Loucy (cell line): Measurements from ENCODE around the gene ATPAF2.

Source experiments
- EZH2phosphoT487 ChIP-seq: fragments of 200-600 bp; IDR thresholded peaks from 2 replicates; pipeline ENCODE4 v1.6.1; 2018; ENCODE audit warnings: antibody characterized with exemption, mild to moderate bottlenecking, moderate library complexity, borderline replicate concordance
- TF ChIP-seq, protein P1 (sequence below): fragments of 200-600 bp; sonication (generic); conservative IDR thresholded peaks from 2 replicates; pipeline ENCODE4 v1.5.1; 2014; ENCODE audit warnings: mild to moderate bottlenecking, antibody characterized with exemption, low read length

DNA sequence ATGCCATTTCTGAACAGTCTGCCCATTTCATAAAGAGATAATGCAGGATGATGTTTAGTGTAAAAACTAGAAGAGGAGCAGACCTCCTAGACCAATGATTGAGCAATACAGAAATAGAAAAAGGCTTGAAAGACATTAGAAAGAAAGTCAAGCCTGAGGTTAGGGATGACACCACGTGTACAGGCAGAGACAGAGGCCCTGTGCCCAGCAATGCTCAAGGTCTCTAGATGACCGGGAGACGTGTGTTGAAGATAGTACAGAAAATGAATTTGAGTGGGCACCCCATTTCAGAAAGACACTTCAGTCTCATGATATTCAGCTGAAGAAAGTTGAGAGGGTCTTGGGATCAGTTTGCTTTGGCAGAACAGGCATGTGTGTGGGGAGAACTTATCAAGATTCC lies 5.6 kb upstream of the ATPAF2 start:
- TF ChIP-seq, protein P1, sequence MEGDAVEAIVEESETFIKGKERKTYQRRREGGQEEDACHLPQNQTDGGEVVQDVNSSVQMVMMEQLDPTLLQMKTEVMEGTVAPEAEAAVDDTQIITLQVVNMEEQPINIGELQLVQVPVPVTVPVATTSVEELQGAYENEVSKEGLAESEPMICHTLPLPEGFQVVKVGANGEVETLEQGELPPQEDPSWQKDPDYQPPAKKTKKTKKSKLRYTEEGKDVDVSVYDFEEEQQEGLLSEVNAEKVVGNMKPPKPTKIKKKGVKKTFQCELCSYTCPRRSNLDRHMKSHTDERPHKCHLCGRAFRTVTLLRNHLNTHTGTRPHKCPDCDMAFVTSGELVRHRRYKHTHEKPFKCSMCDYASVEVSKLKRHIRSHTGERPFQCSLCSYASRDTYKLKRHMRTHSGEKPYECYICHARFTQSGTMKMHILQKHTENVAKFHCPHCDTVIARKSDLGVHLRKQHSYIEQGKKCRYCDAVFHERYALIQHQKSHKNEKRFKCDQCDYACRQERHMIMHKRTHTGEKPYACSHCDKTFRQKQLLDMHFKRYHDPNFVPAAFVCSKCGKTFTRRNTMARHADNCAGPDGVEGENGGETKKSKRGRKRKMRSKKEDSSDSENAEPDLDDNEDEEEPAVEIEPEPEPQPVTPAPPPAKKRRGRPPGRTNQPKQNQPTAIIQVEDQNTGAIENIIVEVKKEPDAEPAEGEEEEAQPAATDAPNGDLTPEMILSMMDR: no peak
- TF ChIP-seq EZH2phosphoT487: no peak
